Loucy (cell line): ENCODE measurements around the gene PIK3CB.
A peak's percentile ranks its signal among the peaks of the same experiment; 100 is the strongest.

ENCODE experiments used
- H2AFZ ChIP-seq: fragments of 200-600 bp; sonication (generic); 2 replicates; pipeline ENCODE4 v1.6.0; 2016; ENCODE audit warnings: antibody characterized with exemption, mild to moderate bottlenecking, low read length, moderate library complexity
- H3F3A ChIP-seq: fragments of 200-600 bp; 2 replicates; pipeline ENCODE4 v1.6.0; 2016; ENCODE audit warnings: antibody characterized with exemption, low read depth, mild to moderate bottlenecking
- H3K27me3 ChIP-seq: fragments of 200-600 bp; sonication (generic); 2 replicates; pipeline ENCODE4 v1.6.1; 2014; ENCODE audit warnings: low read length, mild to moderate bottlenecking; ENCODE audit not compliant: insufficient read depth, poor library complexity, severe bottlenecking
- H3K36me3 ChIP-seq: fragments of 200-600 bp; sonication (generic); 2 replicates; pipeline ENCODE4 v1.6.1; 2016; ENCODE audit warnings: low read length; ENCODE audit not compliant: insufficient read depth
- H3K4me1 ChIP-seq: fragments of 200-600 bp; sonication (generic); 2 replicates; pipeline ENCODE4 v1.5.1; 2014; ENCODE audit warnings: low read length, mild to moderate bottlenecking; ENCODE audit not compliant: insufficient read depth, poor library complexity, severe bottlenecking
- H3K4me2 ChIP-seq: fragments of 200-600 bp; sonication (generic); 2 replicates; pipeline ENCODE4 v1.6.0; 2014; ENCODE audit warnings: antibody characterized with exemption, low read length, low read depth, mild to moderate bottlenecking; ENCODE audit not compliant: poor library complexity, severe bottlenecking
- H3K4me3 ChIP-seq: fragments of 200-600 bp; sonication (generic); 2 replicates; pipeline ENCODE4 v1.5.1; 2014; ENCODE audit warnings: low read length, mild to moderate bottlenecking, mixed read lengths; ENCODE audit not compliant: poor library complexity, severe bottlenecking
- H3K79me2 ChIP-seq: fragments of 200-600 bp; sonication (generic); 2 replicates; pipeline ENCODE4 v1.6.1; 2014; ENCODE audit warnings: low read length; ENCODE audit not compliant: insufficient read depth
- H3K9ac ChIP-seq: fragments of 200-600 bp; sonication (generic); 2 replicates; pipeline ENCODE4 v1.6.0; 2014; ENCODE audit warnings: mild to moderate bottlenecking, low read depth, low read length, moderate library complexity; ENCODE audit not compliant: poor library complexity, severe bottlenecking
- H3K9me2 ChIP-seq: fragments of 200-600 bp; sonication (generic); replicated peaks from 2 replicates; pipeline ENCODE4 v1.6.1; 2016; ENCODE audit warnings: low read depth, low read length, mixed read lengths
- H3K9me3 ChIP-seq: fragments of 200-600 bp; sonication (generic); 2 replicates; pipeline ENCODE4 v1.6.1; 2014; ENCODE audit warnings: mild to moderate bottlenecking, antibody characterized with exemption, low read length, low read depth; ENCODE audit not compliant: insufficient read depth
- H4K20me1 ChIP-seq: fragments of 200-600 bp; sonication (generic); 2 replicates; pipeline ENCODE4 v1.6.0; 2014; ENCODE audit warnings: antibody characterized with exemption, low read length, mild to moderate bottlenecking; ENCODE audit not compliant: insufficient read depth, poor library complexity, severe bottlenecking
- EZH2phosphoT487 ChIP-seq: fragments of 200-600 bp; IDR thresholded peaks from 2 replicates; pipeline ENCODE4 v1.6.1; 2018; ENCODE audit warnings: antibody characterized with exemption, mild to moderate bottlenecking, moderate library complexity, borderline replicate concordance
- TF ChIP-seq, protein P1 (sequence below): fragments of 200-600 bp; sonication (generic); conservative IDR thresholded peaks from 2 replicates; pipeline ENCODE4 v1.5.1; 2014; ENCODE audit warnings: mild to moderate bottlenecking, antibody characterized with exemption, low read length

The PIK3CB gene

DNA sequence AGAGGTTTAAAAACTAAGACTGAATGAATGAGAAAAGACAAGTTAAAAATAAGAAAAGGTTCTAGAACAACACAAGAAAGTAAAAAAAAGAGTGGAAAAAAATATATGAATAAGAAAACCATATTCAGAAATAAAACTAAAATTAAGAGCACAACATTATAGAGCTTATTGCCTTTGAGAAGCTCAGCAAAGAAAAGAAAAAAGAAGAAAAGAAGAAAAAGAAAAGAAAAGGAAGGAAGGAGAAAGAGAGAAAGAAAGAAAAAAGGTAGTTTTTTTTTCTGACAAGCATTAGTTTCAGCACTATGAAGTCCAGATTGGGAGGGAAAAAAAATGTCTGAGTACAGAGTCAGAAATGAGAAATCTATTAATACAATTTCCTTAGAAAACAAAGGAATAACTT is 144.7 kb downstream of the PIK3CB start:
- peaks cover 52% of the 10 kb centered on the region for H3K4me1 ChIP-seq

DNA sequence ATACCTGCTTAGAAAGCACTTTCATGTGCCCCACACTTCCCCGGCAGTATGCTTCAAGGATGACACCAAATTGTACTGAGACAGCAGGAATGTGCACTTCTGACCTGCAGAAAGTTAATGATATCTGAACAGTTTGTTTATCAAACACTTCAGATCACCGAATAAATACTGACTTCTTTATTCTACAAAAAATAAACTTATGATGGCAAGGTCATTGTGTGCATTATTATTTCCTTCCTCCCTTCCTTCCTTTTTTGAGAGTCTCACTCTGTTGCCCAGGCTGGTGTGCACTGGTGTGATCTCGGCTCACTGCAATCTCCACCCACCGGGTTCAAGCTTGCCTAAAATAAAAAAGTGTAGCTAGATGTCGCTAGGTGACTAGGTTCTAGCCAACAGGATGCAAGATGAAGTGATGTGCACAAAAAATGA is 145.8 kb downstream of the PIK3CB start:
- Histone ChIP-seq H3K79me2 (no peaks in the 10 kb centered on the region), H3K9me3 (no peaks in the 10 kb centered on the region), H4K20me1 (no peaks in the 10 kb centered on the region), H2AFZ (no peak overlapping the region), H3K4me1 (peaks cover 51% of the 10 kb centered on the region), H3K9ac (peak overlapping the region; percentile 5), H3F3A (peaks cover 17% of the 10 kb centered on the region), H3K27me3 (no peaks in the 10 kb centered on the region), H3K4me3 (no peak overlapping the region), H3K4me2 (peak overlapping the region; percentile 2), H3K36me3 (no peaks in the 10 kb centered on the region), H3K9me2 (no peaks in the 10 kb centered on the region)
- TF ChIP-seq, protein P1, sequence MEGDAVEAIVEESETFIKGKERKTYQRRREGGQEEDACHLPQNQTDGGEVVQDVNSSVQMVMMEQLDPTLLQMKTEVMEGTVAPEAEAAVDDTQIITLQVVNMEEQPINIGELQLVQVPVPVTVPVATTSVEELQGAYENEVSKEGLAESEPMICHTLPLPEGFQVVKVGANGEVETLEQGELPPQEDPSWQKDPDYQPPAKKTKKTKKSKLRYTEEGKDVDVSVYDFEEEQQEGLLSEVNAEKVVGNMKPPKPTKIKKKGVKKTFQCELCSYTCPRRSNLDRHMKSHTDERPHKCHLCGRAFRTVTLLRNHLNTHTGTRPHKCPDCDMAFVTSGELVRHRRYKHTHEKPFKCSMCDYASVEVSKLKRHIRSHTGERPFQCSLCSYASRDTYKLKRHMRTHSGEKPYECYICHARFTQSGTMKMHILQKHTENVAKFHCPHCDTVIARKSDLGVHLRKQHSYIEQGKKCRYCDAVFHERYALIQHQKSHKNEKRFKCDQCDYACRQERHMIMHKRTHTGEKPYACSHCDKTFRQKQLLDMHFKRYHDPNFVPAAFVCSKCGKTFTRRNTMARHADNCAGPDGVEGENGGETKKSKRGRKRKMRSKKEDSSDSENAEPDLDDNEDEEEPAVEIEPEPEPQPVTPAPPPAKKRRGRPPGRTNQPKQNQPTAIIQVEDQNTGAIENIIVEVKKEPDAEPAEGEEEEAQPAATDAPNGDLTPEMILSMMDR = 0 out of 2 replicates have a peak, but pooled peaks have one; percentile 24
- no peak for TF ChIP-seq EZH2phosphoT487

More for the DNA sequence above, 144.7 kb downstream of the PIK3CB start:
- no peak overlapping the region for H2AFZ ChIP-seq
- H4K20me1 ChIP-seq = no peaks in the 10 kb centered on the region
- no peaks in the 10 kb centered on the region for H3K9me2 ChIP-seq
- H3K4me2 ChIP-seq = no peak overlapping the region
- no peaks in the 10 kb centered on the region for H3K27me3 ChIP-seq
- H3K4me3 ChIP-seq = no peak overlapping the region
- H3K9me3 ChIP-seq = no peaks in the 10 kb centered on the region
- H3F3A ChIP-seq = peaks cover 21% of the 10 kb centered on the region
- no peak overlapping the region for H3K9ac ChIP-seq
- H3K36me3 ChIP-seq = no peaks in the 10 kb centered on the region
- H3K79me2 ChIP-seq = no peaks in the 10 kb centered on the region
- TF ChIP-seq, protein P1 = no peak
- no peak for TF ChIP-seq EZH2phosphoT487

DNA sequence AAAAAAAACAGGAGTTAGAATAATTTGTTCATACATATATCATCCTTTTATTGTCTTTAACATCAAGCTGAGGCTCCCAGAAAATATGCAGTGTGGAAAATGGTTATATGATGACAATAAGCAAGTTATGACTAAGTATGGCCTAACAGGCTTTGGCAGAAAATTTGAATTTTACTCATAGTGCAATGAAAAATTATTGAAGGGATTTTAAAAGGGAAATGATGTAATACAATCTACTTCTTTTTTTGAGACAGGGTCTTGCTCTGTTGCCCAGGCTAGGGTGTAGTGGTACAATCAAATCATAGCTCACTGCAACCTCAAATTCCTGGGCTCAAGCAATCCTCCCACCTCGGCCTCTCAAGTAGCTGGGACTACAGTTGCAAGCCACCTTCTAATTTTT is 147.5 kb downstream of the PIK3CB start:
- H3K4me2 ChIP-seq = peak overlapping the region; percentile 65

More for the DNA sequence above, 147.5 kb downstream of the PIK3CB start:
- H4K20me1 ChIP-seq = no peaks in the 10 kb centered on the region
- H3K9ac ChIP-seq = peak overlapping the region; percentile 63
- peaks cover 59% of the 10 kb centered on the region for H3K4me1 ChIP-seq
- no peak overlapping the region for H2AFZ ChIP-seq
- no peaks in the 10 kb centered on the region for H3K79me2 ChIP-seq
- no peaks in the 10 kb centered on the region for H3K27me3 ChIP-seq
- H3F3A ChIP-seq = peaks cover 17% of the 10 kb centered on the region
- TF ChIP-seq EZH2phosphoT487 = no peak
- TF ChIP-seq, protein P1 = no peak
- H3K36me3 ChIP-seq = no peaks in the 10 kb centered on the region
- H3K4me3 ChIP-seq = peak overlapping the region; percentile 58
- no peaks in the 10 kb centered on the region for H3K9me3 ChIP-seq
- H3K9me2 ChIP-seq = no peaks in the 10 kb centered on the region
